ENCODE results near the gene ASZ1.
"Not testable (repeated sequence)": the region's sequence is repeated elsewhere in the genome, so short reads cannot be mapped to it uniquely, and the experiment has no call there.

ASZ1 gene

GRCh38 chr7:117427258-117427701 lies at the start of gene ASZ1:
Gene ASZ1, minus strand, starts transcription at chr7:117427493. Its CDS starts 33 bp downstream, at chr7:117427460.
- DNase-seq, result no peak

GRCh38 chr7:117476557-117477215 lies 49.4 kb upstream of the ASZ1 start:
- DNase-seq, result no peak

GRCh38 chr7:117472335-117472734 lies 45.0 kb upstream of the ASZ1 start:
- no peak for DNase-seq

- no peak for DNase-seq
Measured at GRCh38 chr7:117470777-117471176, 43.5 kb upstream of the ASZ1 start.

GRCh38 chr7:117468174-117468573 lies 40.9 kb upstream of the ASZ1 start:
- DNase-seq, result no peak

GRCh38 chr7:117460815-117461214 lies 33.5 kb upstream of the ASZ1 start:
- not testable (repeated sequence) for DNase-seq

GRCh38 chr7:117459735-117460134 lies 32.4 kb upstream of the ASZ1 start:
- DNase-seq, result no peak

GRCh38 chr7:117458977-117459583 lies 31.8 kb upstream of the ASZ1 start:
- no peak for DNase-seq

GRCh38 chr7:117448655-117449054 lies 21.4 kb upstream of the ASZ1 start:
- DNase-seq, result no peak

- DNase-seq, result no peak
Measured at GRCh38 chr7:117446220-117446815, 19.0 kb upstream of the ASZ1 start.

- DNase-seq, result no peak
Measured at GRCh38 chr7:117445206-117445605, 17.9 kb upstream of the ASZ1 start.

- DNase-seq, result no peak
Measured at GRCh38 chr7:117444646-117445045, 17.4 kb upstream of the ASZ1 start.

- no peak for DNase-seq
Measured at GRCh38 chr7:117435475-117436043, 8.3 kb upstream of the ASZ1 start.

- no peak for DNase-seq
Measured at GRCh38 chr7:117424090-117424829, 3.0 kb downstream of the ASZ1 start.

GRCh38 chr7:117414591-117414990 lies 12.7 kb downstream of the ASZ1 start:
- not testable (repeated sequence) for DNase-seq

- DNase-seq, result no peak
Measured at GRCh38 chr7:117412946-117413559, 14.2 kb downstream of the ASZ1 start.

GRCh38 chr7:117412390-117412789 lies 14.9 kb downstream of the ASZ1 start:
- no peak for DNase-seq

- DNase-seq, result no peak
Measured at GRCh38 chr7:117411539-117411938, 15.8 kb downstream of the ASZ1 start.

GRCh38 chr7:117408831-117409230 lies 18.5 kb downstream of the ASZ1 start:
- no peak for DNase-seq

- no peak for DNase-seq
Measured at GRCh38 chr7:117405519-117405918, 21.8 kb downstream of the ASZ1 start.

- no peak for DNase-seq
Measured at GRCh38 chr7:117403737-117404136, 23.6 kb downstream of the ASZ1 start.

GRCh38 chr7:117402109-117402508 lies 25.2 kb downstream of the ASZ1 start:
- no peak for DNase-seq
